CD4-positive, alpha-beta T cell (primary cell): ENCODE measurements around the gene LGALSL. TPM values are rescaled to one million over a fixed set of nuclear protein-coding genes. Genes with fewer than 3 reads are reported as not detected.

ENCODE experiments used
- ATAC-seq: fragments of 200-7000 bp; cut with Tn5 transposase; one replicate; pipeline ENCODE4 v1.10.0; 2022; ENCODE audit warnings: mild to moderate bottlenecking; ENCODE audit not compliant: poor library complexity
- CTCF ChIA-PET: fragments of 350-600 bp; sonication (Branson Sonifier 250); formaldehyde crosslinking; loops from one replicate; lab custom pipeline; 2021; ENCODE audit warnings: antibody characterized with exemption, inconsistent platforms; lab: Charles Lee
- POLR2A ChIA-PET: fragments of 350-600 bp; sonication (Branson Sonifier 250); formaldehyde crosslinking; loops from one replicate; lab custom pipeline; 2021; ENCODE audit warnings: antibody characterized with exemption, inconsistent platforms; lab: Charles Lee
- DNase-seq, 14 experiments: peaks; one replicate each; pipeline ENCODE4 v3.0.0-alpha.2; 2013 to 2020; ENCODE audit warnings: mixed read lengths in 2 of 14
- H3K27ac ChIP-seq, 2 donors: one replicate each; pipeline versions ENCODE4 v1.5.1 to v1.7.0; 2013; ENCODE audit warnings: low read length in 2 of 2, low read depth in 1 of 2, mild to moderate bottlenecking in 1 of 2
- H3K27me3 ChIP-seq, 2 experiments: 1 replicate in 1 of 2; 2 replicates in 1 of 2; pipeline versions ENCODE4 v1.6.1 to v1.7.0; 2013; ENCODE audit warnings: low read length in 2 of 2, control low read depth in 1 of 2, mild to moderate bottlenecking in 1 of 2, moderate library complexity in 1 of 2; ENCODE audit not compliant: insufficient read depth in 2 of 2, control insufficient read depth in 1 of 2
- H3K36me3 ChIP-seq: one replicate; pipeline ENCODE4 v1.6.1; 2013; ENCODE audit warnings: low read length, control low read depth; ENCODE audit not compliant: insufficient read depth
- H3K4me1 ChIP-seq: one replicate; pipeline ENCODE4 v1.6.1; 2013; ENCODE audit warnings: low read length, control low read depth; ENCODE audit not compliant: insufficient read depth
- H3K4me3 ChIP-seq: one replicate; pipeline ENCODE4 v1.5.1; 2013; ENCODE audit warnings: mild to moderate bottlenecking, low read length, moderate library complexity
- H3K9me3 ChIP-seq, 2 experiments: 1 replicate in 1 of 2; 2 replicates in 1 of 2; pipeline versions ENCODE4 v1.6.1 to v1.7.0; 2013; ENCODE audit warnings: low read length in 2 of 2, mild to moderate bottlenecking in 2 of 2, control low read depth in 1 of 2, moderate library complexity in 1 of 2; ENCODE audit not compliant: control insufficient read depth in 1 of 2, insufficient read depth in 1 of 2
- H3K27ac Mint-ChIP-seq: one replicate; pipeline ENCODE4 v1.8.0; 2020; ENCODE audit warnings: mixed read lengths
- H3K27me3 Mint-ChIP-seq: one replicate; pipeline ENCODE4 v1.8.0; 2021; ENCODE audit warnings: mixed read lengths
- H3K36me3 Mint-ChIP-seq: one replicate; pipeline ENCODE4 v1.8.0; 2021; ENCODE audit warnings: low read depth, mixed read lengths
- H3K4me1 Mint-ChIP-seq: one replicate; pipeline ENCODE4 v1.8.0; 2021; ENCODE audit warnings: low read depth, mixed read lengths
- H3K4me3 Mint-ChIP-seq: one replicate; pipeline ENCODE4 v1.8.0; 2020; ENCODE audit warnings: mild to moderate bottlenecking, mixed read lengths
- H3K9me3 Mint-ChIP-seq: one replicate; pipeline ENCODE4 v1.8.0; 2020; ENCODE audit warnings: mixed read lengths
- intact Hi-C, 2 experiments: fragments of 100-400 bp; cut with DNase I in 1 of 2; cut with micrococcal nuclease in 1 of 2; formaldehyde crosslinking; loops; one replicate each; pipeline versions ENCODE4 v1.15.1 to v1.9.0; 2023 to 2025; cut with DNase I, micrococcal nuclease
- total RNA-seq, 174 experiments: library from RNA in 2 of 174; stranded (reverse) in 2 of 174; gene quantifications; one replicate each; pipeline ENCODE4 v1.2.3 and lab custom pipeline; 2021 to 2026
- TF ChIP-seq, protein P1 (sequence below): fragments of 200-600 bp; IDR thresholded peaks from one replicate; pipeline ENCODE4 v1.8.0; 2022; ENCODE audit warnings: antibody characterized with exemption, mild to moderate bottlenecking

The LGALSL gene
- total RNA-seq, 2 experiments from 2014 or later, result 0.22 to 0.31 TPM

DNA sequence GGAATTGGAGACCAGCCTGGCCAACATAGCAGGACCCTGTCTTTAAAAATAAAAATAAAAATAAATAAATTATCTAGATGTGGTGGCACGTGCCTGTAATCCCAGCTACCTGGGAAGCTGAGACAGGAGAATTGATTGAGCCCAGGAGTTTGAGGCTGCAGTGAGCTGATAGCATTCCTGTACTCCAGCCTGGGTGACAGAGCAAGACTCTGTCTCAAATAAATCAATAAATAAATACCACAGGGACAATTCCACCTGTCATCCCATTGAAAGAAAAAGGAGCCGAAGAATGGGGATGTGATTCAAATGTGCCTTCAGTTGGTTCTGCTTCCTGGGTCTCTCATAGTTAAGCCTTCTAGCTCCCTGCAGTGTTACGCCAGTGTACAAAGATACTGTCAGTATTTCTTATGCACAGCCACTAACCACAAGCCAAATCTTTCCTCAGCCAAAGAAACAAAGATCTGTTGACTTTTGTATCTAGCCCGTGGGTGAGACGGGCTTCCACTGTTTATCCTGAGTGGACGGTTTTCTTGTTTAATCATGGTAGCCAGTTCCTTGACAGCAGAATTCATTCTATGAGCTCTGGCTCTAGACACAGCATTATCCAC lies 12.6 kb downstream of the LGALSL start:
- DNase-seq (no peak), ATAC-seq (no peak)
- Mint-ChIP-seq H3K4me3 (no peak overlapping the region), H3K4me1 (no peaks in the 10 kb centered on the region), H3K27me3 (no peaks in the 10 kb centered on the region), H3K9me3 (no peaks in the 10 kb centered on the region), H3K27ac (no peak overlapping the region), H3K36me3 (no peaks in the 10 kb centered on the region)
- ChIA-PET CTCF (interaction anchor here (0.6 kb wide), 1 partner anchor 693 kb away, joined by 3 read pairs; no protein-coding TSS in a partner anchor), POLR2A (no interaction called here)
- Histone ChIP-seq H3K9me3 (no peaks in the 10 kb centered on the region), H3K27ac (no peak overlapping the region), H3K36me3 (no peaks in the 10 kb centered on the region), H3K4me1 (no peaks in the 10 kb centered on the region), H3K4me3 (no peak overlapping the region), H3K27me3 (no peaks in the 10 kb centered on the region)
- TF ChIP-seq, protein P1, sequence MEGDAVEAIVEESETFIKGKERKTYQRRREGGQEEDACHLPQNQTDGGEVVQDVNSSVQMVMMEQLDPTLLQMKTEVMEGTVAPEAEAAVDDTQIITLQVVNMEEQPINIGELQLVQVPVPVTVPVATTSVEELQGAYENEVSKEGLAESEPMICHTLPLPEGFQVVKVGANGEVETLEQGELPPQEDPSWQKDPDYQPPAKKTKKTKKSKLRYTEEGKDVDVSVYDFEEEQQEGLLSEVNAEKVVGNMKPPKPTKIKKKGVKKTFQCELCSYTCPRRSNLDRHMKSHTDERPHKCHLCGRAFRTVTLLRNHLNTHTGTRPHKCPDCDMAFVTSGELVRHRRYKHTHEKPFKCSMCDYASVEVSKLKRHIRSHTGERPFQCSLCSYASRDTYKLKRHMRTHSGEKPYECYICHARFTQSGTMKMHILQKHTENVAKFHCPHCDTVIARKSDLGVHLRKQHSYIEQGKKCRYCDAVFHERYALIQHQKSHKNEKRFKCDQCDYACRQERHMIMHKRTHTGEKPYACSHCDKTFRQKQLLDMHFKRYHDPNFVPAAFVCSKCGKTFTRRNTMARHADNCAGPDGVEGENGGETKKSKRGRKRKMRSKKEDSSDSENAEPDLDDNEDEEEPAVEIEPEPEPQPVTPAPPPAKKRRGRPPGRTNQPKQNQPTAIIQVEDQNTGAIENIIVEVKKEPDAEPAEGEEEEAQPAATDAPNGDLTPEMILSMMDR, result no peak
- intact Hi-C loops, result no loop called here

GRCh38 chr2:64467096-64467843 lies 13.3 kb downstream of the LGALSL start:
- CTCF ChIA-PET, result no interaction called here

GRCh38 chr2:64469261-64469660 lies 15.3 kb downstream of the LGALSL start:
- H3K27me3 ChIP-seq, result no peaks in the 10 kb centered on the region
- DNase-seq (no peak), ATAC-seq (no peak)
- intact Hi-C loops, result no loop called here
- ChIA-PET POLR2A (no interaction called here), CTCF (no interaction called here)
- H3K9me3 ChIP-seq, result no peaks in the 10 kb centered on the region
- no peak overlapping the region for H3K27ac ChIP-seq
- TF ChIP-seq, protein P1, result no peak
- peaks cover under 1% of the 10 kb centered on the region for H3K4me1 ChIP-seq
- H3K9me3 Mint-ChIP-seq, result no peaks in the 10 kb centered on the region
- no peaks in the 10 kb centered on the region for H3K4me1 Mint-ChIP-seq
- peaks cover 4% of the 10 kb centered on the region for H3K27me3 Mint-ChIP-seq
- no peaks in the 10 kb centered on the region for H3K36me3 ChIP-seq
- H3K4me3 Mint-ChIP-seq, result no peak overlapping the region
- no peak overlapping the region for H3K4me3 ChIP-seq
- H3K36me3 Mint-ChIP-seq, result no peaks in the 10 kb centered on the region
- H3K27ac Mint-ChIP-seq, result no peak overlapping the region

More at GRCh38 chr2:64467096-64467843, 13.3 kb downstream of the LGALSL start:
- Histone ChIP-seq H3K4me3 (no peak overlapping the region), H3K4me1 (no peaks in the 10 kb centered on the region), H3K27me3 (no peaks in the 10 kb centered on the region), H3K36me3 (no peaks in the 10 kb centered on the region), H3K9me3 (no peaks in the 10 kb centered on the region), H3K27ac (no peak overlapping the region)
- Mint-ChIP-seq H3K9me3 (no peaks in the 10 kb centered on the region), H3K27ac (no peak overlapping the region), H3K36me3 (no peaks in the 10 kb centered on the region), H3K27me3 (no peaks in the 10 kb centered on the region), H3K4me1 (no peaks in the 10 kb centered on the region), H3K4me3 (no peak overlapping the region)
- TF ChIP-seq, protein P1, result no peak
- POLR2A ChIA-PET, result no interaction called here
- ATAC-seq, result no peak
- intact Hi-C loops, result no loop called here
- DNase-seq, result peak in 2 of 14 experiments; percentile 14 to 17
